Tibial artery (tissue), 4 donors: ENCODE results near the gene RALGPS2.

Source experiments
- DNase-seq, 2 donors: peaks; one replicate each; pipeline ENCODE4 v3.0.0-alpha.2; 2019
- H3K27ac ChIP-seq, 2 donors: fragments of 200-600 bp; sonication (generic) in 1 of 2; 1 replicate in 1 of 2; 2 replicates in 1 of 2; pipeline ENCODE4 v1.5.1; 2018 to 2019; ENCODE audit warnings: mild to moderate bottlenecking in 1 of 2
- H3K27me3 ChIP-seq, 2 donors: fragments of 200-600 bp; sonication (generic) in 1 of 2; one replicate each; pipeline versions ENCODE4 v1.5.1 to v1.6.0; 2016 to 2019
- H3K36me3 ChIP-seq, 3 donors: fragments of 200-600 bp; sonication (generic) in 2 of 3; one replicate each; pipeline ENCODE4 v1.5.1; 2016 to 2019; ENCODE audit warnings: mild to moderate bottlenecking in 2 of 3
- H3K4me1 ChIP-seq, 4 donors: fragments of 200-600 bp; sonication (generic) in 2 of 4; 1 replicate in 3 of 4; 2 replicates in 1 of 4; pipeline ENCODE4 v1.5.1; 2016 to 2019
- H3K4me3 ChIP-seq, 2 donors: fragments of 200-600 bp; sonication (generic) in 1 of 2; 1 replicate in 1 of 2; 2 replicates in 1 of 2; pipeline ENCODE4 v1.5.1; 2018 to 2019; ENCODE audit warnings: mild to moderate bottlenecking in 2 of 2
- H3K9me3 ChIP-seq, 3 donors: fragments of 200-600 bp; sonication (generic) in 1 of 3; one replicate each; pipeline ENCODE4 v1.5.1; 2016 to 2019
- CTCF ChIP-seq, 2 experiments: fragments of 200-600 bp in 1 of 2; fragments of 450-650 bp in 1 of 2; IDR thresholded peaks; one replicate each; pipeline ENCODE4 v1.5.1; 2017 to 2019; ENCODE audit warnings: antibody characterized with exemption in 2 of 2, mild to moderate bottlenecking in 1 of 2, moderate library complexity in 1 of 2
- intact Hi-C: fragments of 100-400 bp; cut with DNase I; formaldehyde crosslinking; loops from one replicate; pipeline ENCODE4 v1.15.0; 2023; ENCODE audit warnings: low total_unique reads

The RALGPS2 gene

GRCh38 chr1:178818416-178818815 lies 93.4 kb downstream of the RALGPS2 start:
- no peak for DNase-seq
- no peak for TF ChIP-seq CTCF (IDR thresholded peaks at IDR 0.05)
- Histone ChIP-seq H3K36me3 (no peaks in the 10 kb centered on the region), H3K27me3 (no peaks in the 10 kb centered on the region), H3K4me3 (no peak overlapping the region), H3K4me1 (no peaks in the 10 kb centered on the region), H3K9me3 (no peaks in the 10 kb centered on the region), H3K27ac (no peak overlapping the region)
- intact Hi-C loops = no loop called here

- no peak for TF ChIP-seq CTCF (IDR thresholded peaks at IDR 0.05)
- Histone ChIP-seq H3K36me3 (no peaks in the 10 kb centered on the region), H3K27me3 (no peaks in the 10 kb centered on the region), H3K27ac (no peak overlapping the region), H3K9me3 (no peaks in the 10 kb centered on the region), H3K4me3 (no peak overlapping the region), H3K4me1 (no peaks in the 10 kb centered on the region)
- no peak for DNase-seq
- intact Hi-C loops = no loop called here
These were observed 94.1 kb downstream of the RALGPS2 start for GRCh38 chr1:178819123-178819522.

DNA sequence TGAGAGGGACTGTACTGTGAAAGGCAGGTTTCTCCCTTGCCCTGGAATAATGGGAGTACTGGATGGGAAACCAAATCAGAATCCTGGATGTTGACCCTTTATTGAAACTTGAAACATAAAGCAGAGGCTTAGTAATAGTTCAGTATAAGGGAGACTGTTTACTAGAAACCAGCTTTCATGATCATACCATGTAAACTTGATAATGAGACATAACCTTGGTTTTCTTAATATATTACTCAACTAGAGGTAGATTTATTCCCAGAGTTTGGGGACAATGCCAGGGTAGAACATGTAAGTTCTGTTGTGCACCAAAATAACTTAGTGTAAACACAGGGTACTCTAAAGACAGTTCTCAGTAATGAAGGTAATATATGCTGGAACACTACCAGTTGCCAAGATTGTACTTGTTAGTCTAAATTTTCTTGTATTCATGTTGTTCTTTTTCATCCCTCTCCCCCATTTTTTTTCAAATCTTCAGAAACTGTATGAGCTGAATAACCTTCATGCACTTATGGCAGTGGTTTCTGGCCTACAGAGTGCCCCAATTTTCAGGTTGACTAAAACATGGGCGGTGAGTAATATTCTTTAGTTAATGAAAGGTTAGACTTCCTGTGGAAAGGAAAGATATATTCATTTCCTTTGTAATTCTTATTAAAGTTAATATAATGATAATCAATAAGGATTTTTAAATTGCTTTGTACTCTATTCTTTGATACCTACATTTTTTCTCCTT lies 96.3 kb downstream of the RALGPS2 start:
- Histone ChIP-seq H3K4me3 (no peak overlapping the region), H3K36me3 (no peaks in the 10 kb centered on the region), H3K9me3 (no peaks in the 10 kb centered on the region), H3K27ac (no peak overlapping the region), H3K27me3 (no peaks in the 10 kb centered on the region), H3K4me1 (no peaks in the 10 kb centered on the region)
- no peak for DNase-seq
- no peak for TF ChIP-seq CTCF (IDR thresholded peaks at IDR 0.05)
- intact Hi-C loops = no loop called here

- intact Hi-C loops = no loop called here
- no peak overlapping the region for H3K27ac ChIP-seq
- H3K4me3 ChIP-seq = no peak overlapping the region
- no peaks in the 10 kb centered on the region for H3K4me1 ChIP-seq
- no peak for TF ChIP-seq CTCF (IDR thresholded peaks at IDR 0.05)
- no peaks in the 10 kb centered on the region for H3K9me3 ChIP-seq
- no peaks in the 10 kb centered on the region for H3K36me3 ChIP-seq
- DNase-seq = no peak
- no peaks in the 10 kb centered on the region for H3K27me3 ChIP-seq
These were observed 100.1 kb downstream of the RALGPS2 start for GRCh38 chr1:178825167-178825566.

GRCh38 chr1:178844436-178844835 lies 119.4 kb downstream of the RALGPS2 start:
- TF ChIP-seq CTCF (IDR thresholded peaks at IDR 0.05) = no peak
- Histone ChIP-seq H3K27ac (no peak overlapping the region), H3K27me3 (no peaks in the 10 kb centered on the region), H3K4me3 (no peak overlapping the region), H3K9me3 (no peaks in the 10 kb centered on the region), H3K36me3 (no peaks in the 10 kb centered on the region), H3K4me1 (peaks cover 0 to 2% (median 0%) of the 10 kb centered on the region in 4 donors)
- DNase-seq = no peak
- intact Hi-C loops = no loop called here
